ENCODE results near the gene NFYC.

NFYC gene

DNA sequence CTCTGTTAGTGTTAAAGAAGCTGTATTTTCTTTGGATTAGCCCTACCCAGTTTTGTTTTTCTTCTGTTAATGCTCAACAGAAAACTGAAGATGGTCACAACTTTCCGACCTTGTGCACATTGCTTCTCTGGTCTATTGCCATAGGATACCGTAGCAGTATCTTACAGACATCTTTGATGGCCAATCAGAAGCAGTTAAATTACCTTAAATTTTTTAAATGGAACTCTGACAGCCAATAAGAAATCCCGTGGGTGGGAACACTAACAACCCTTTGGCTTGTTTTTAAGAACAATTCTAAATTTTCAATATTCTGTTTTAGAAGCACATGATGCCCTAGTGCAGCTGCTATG, 17.2 kb downstream of the NFYC start:
- no peak for TF ChIP-seq ZNF324 (tag by site-specific recombination; IDR thresholded peaks at IDR 0.05)
- TF ChIP-seq, protein P1, sequence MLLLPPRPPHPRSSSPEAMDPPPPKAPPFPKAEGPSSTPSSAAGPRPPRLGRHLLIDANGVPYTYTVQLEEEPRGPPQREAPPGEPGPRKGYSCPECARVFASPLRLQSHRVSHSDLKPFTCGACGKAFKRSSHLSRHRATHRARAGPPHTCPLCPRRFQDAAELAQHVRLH (tag by site-specific recombination; IDR thresholded peaks at IDR 0.05): peak; percentile 42; the same call in 1 of the 2 replicates
- POLR2A ChIA-PET: interaction anchor here (4.8 kb wide), 1 partner anchor 18 kb away, joined by 42 read pairs; the partner anchor contains the start of gene NFYC

DNA sequence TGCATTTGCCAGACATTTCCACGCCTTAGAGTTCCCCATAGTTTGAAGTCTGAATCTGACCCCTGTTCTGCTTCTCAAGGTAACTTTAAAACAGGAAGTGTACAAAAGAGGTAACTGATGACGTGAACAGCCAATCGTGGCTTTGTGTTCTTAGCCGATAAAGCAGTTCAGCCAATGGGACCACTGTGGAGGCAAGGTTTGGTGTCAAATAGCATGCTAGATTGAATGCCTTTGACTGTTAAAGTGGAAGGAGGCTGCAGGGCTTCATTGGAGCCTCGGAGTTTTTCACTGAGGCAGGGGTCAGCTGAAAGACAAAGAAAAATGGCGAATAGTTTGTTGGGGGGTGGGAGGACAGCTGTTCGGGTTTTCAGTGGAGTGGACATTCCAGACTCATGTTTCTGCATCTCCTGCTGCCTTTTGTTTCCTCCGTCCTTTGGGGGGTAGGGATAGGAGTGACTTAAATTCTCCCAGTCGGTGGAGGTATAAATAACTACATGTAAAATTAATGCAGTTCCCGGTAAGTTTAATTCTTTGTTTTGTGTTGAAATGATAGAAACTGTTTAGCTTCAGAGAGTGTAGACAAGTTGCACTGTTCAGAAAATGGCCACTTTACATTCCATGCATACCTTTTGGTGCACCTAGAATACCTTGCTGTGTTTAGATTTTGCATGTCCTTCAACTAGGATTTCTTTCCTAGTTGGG, 17.7 kb downstream of the NFYC start:
- CTCF ChIA-PET: interaction anchor here (0.8 kb wide), 1 partner anchor 57 kb away, joined by 4 read pairs; no protein-coding TSS in a partner anchor
- Histone ChIP-seq H3K9me3 (ENCODE audit: control insufficient read depth, insufficient read depth, low read depth, low read length) (no peaks in the 10 kb centered on the region), H3K27ac (ENCODE audit: extremely low read depth, low read depth, low read length) (peak overlapping the region; percentile 10; the same call in 1 of the 2 replicates), H3K36me3 (ENCODE audit: control insufficient read depth in 2 of 2, insufficient read depth in 1 of 2, low read length in 2 of 2) (peaks cover 0 to 9% of the 10 kb centered on the region in 2 experiments; a peak in 2 of 3 replicates), H3K4me1 (ENCODE audit: control insufficient read depth, insufficient read depth, low read length) (peaks cover 20% of the 10 kb centered on the region), H3K4me3 (ENCODE audit: low read depth, low read length) (peak overlapping the region; percentile 74)
- POLR2A ChIA-PET: interaction anchor here (0.6 to 4.8 kb wide), 2 partner anchors 18 to 177 kb away, joined by 3 to 42 read pairs; partner anchors contain the start of gene NFYC
- TF ChIP-seq ZNF391 (tag by site-specific recombination; IDR thresholded peaks at IDR 0.05; ENCODE audit: borderline replicate concordance, low read depth) (no peak), ZNF610 (tag by site-specific recombination; IDR thresholded peaks at IDR 0.05; ENCODE audit: borderline replicate concordance) (no peak), ZNF211 (tag by site-specific recombination; IDR thresholded peaks at IDR 0.05; ENCODE audit: low read depth) (no peak), ZNF561 (tag by site-specific recombination; IDR thresholded peaks at IDR 0.05; ENCODE audit: borderline replicate concordance) (no peak), ZNF585B (tag by site-specific recombination; IDR thresholded peaks at IDR 0.05) (no peak), ZNF596 (tag by site-specific recombination; IDR thresholded peaks at IDR 0.05) (no peak), FEZF1 (tag by site-specific recombination; IDR thresholded peaks at IDR 0.05) (no peak), SALL2 (tag by site-specific recombination; IDR thresholded peaks at IDR 0.05; ENCODE audit: borderline replicate concordance) (no peak), MEIS1 (CRISPR knock-in tag; IDR thresholded peaks at IDR 0.05; ENCODE audit: borderline replicate concordance) (no peak), ZNF366 (tag by site-specific recombination; conservative IDR thresholded peaks at IDR 0.05) (0 out of 2 replicates have a peak, but pooled peaks have one; percentile 28), ZNF843 (tag by site-specific recombination; IDR thresholded peaks at IDR 0.05) (no peak), ZFHX2 (tag by site-specific recombination; conservative IDR thresholded peaks at IDR 0.05) (no peak), ZNF121 (tag by site-specific recombination; IDR thresholded peaks at IDR 0.05) (no peak), ZNF521 (tag by site-specific recombination; IDR thresholded peaks at IDR 0.05) (no peak), BCL11A (tag by site-specific recombination; IDR thresholded peaks at IDR 0.05; ENCODE audit: low read depth) (no peak), ZNF664 (tag by site-specific recombination; IDR thresholded peaks at IDR 0.05) (no peak), BCL11B (tag by site-specific recombination; IDR thresholded peaks at IDR 0.05; ENCODE audit: low read depth) (no peak), ZXDB (tag by site-specific recombination; IDR thresholded peaks at IDR 0.05) (peak; percentile 59), ZNF138 (tag by site-specific recombination; IDR thresholded peaks at IDR 0.05; ENCODE audit: borderline replicate concordance) (no peak), OSR2 (tag by site-specific recombination; IDR thresholded peaks at IDR 0.05) (no peak), ZNF473 (tag by site-specific recombination; IDR thresholded peaks at IDR 0.05) (no peak)
- TF ChIP-seq, protein P2, sequence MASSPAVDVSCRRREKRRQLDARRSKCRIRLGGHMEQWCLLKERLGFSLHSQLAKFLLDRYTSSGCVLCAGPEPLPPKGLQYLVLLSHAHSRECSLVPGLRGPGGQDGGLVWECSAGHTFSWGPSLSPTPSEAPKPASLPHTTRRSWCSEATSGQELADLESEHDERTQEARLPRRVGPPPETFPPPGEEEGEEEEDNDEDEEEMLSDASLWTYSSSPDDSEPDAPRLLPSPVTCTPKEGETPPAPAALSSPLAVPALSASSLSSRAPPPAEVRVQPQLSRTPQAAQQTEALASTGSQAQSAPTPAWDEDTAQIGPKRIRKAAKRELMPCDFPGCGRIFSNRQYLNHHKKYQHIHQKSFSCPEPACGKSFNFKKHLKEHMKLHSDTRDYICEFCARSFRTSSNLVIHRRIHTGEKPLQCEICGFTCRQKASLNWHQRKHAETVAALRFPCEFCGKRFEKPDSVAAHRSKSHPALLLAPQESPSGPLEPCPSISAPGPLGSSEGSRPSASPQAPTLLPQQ (tag by site-specific recombination; IDR thresholded peaks at IDR 0.05): peak; percentile 50; the same call in 1 of the 2 replicates
- TF ChIP-seq, protein P3, sequence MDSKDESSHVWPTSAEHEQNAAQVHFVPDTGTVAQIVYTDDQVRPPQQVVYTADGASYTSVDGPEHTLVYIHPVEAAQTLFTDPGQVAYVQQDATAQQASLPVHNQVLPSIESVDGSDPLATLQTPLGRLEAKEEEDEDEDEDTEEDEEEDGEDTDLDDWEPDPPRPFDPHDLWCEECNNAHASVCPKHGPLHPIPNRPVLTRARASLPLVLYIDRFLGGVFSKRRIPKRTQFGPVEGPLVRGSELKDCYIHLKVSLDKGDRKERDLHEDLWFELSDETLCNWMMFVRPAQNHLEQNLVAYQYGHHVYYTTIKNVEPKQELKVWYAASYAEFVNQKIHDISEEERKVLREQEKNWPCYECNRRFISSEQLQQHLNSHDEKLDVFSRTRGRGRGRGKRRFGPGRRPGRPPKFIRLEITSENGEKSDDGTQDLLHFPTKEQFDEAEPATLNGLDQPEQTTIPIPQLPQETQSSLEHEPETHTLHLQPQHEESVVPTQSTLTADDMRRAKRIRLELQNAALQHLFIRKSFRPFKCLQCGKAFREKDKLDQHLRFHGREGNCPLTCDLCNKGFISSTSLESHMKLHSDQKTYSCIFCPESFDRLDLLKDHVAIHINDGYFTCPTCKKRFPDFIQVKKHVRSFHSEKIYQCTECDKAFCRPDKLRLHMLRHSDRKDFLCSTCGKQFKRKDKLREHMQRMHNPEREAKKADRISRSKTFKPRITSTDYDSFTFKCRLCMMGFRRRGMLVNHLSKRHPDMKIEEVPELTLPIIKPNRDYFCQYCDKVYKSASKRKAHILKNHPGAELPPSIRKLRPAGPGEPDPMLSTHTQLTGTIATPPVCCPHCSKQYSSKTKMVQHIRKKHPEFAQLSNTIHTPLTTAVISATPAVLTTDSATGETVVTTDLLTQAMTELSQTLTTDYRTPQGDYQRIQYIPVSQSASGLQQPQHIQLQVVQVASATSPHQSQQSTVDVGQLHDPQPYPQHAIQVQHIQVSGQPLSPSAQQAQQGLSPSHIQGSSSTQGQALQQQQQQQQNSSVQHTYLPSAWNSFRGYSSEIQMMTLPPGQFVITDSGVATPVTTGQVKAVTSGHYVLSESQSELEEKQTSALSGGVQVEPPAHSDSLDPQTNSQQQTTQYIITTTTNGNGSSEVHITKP (tag by site-specific recombination; IDR thresholded peaks at IDR 0.05): peak; percentile 70; the same call in 1 of the 2 replicates
- TF ChIP-seq, protein P4, sequence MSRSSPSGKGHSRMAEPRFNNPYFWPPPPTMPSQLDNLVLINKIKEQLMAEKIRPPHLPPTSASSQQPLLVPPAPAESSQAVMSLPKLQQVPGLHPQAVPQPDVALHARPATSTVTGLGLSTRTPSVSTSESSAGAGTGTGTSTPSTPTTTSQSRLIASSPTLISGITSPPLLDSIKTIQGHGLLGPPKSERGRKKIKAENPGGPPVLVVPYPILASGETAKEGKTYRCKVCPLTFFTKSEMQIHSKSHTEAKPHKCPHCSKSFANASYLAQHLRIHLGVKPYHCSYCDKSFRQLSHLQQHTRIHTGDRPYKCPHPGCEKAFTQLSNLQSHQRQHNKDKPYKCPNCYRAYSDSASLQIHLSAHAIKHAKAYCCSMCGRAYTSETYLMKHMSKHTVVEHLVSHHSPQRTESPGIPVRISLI (tag by site-specific recombination; IDR thresholded peaks at IDR 0.05): no peak
- TF ChIP-seq, protein P5, sequence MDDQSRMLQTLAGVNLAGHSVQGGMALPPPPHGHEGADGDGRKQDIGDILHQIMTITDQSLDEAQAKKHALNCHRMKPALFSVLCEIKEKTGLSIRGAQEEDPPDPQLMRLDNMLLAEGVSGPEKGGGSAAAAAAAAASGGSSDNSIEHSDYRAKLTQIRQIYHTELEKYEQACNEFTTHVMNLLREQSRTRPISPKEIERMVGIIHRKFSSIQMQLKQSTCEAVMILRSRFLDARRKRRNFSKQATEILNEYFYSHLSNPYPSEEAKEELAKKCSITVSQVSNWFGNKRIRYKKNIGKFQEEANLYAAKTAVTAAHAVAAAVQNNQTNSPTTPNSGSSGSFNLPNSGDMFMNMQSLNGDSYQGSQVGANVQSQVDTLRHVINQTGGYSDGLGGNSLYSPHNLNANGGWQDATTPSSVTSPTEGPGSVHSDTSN (CRISPR knock-in tag; IDR thresholded peaks at IDR 0.05): no peak

More for the DNA sequence above, 17.2 kb downstream of the NFYC start:
- peaks cover 0 to 8% of the 10 kb centered on the region in 2 experiments; a peak in 1 of 3 replicates for H3K36me3 ChIP-seq (ENCODE audit: control insufficient read depth in 2 of 2, insufficient read depth in 1 of 2, low read length in 2 of 2)
- no peaks in the 10 kb centered on the region for H3K9me3 ChIP-seq (ENCODE audit: control insufficient read depth, insufficient read depth, low read depth, low read length)
- no peak overlapping the region for H3K27ac ChIP-seq (ENCODE audit: extremely low read depth, low read depth, low read length)
- peak overlapping the region; percentile 74 for H3K4me3 ChIP-seq (ENCODE audit: low read depth, low read length)
- peaks cover 21% of the 10 kb centered on the region for H3K4me1 ChIP-seq (ENCODE audit: control insufficient read depth, insufficient read depth, low read length)
- CTCF ChIA-PET: no interaction called here

All from HEK293 (cell line).